Endodermal cell (in vitro differentiated cells): Measurements from ENCODE around the gene ANLN. TPM values are rescaled to one million over a fixed set of nuclear protein-coding genes. Genes with fewer than 3 reads are reported as not detected.
"Not testable (repeated sequence)": the region's sequence is repeated elsewhere in the genome, so short reads cannot be mapped to it uniquely, and the experiment has no call there.

Experiments
- DNase-seq: peaks from one replicate; pipeline ENCODE4 v3.0.0-alpha.2; 2017
- H3K27ac ChIP-seq: 2 replicates; pipeline ENCODE4 v1.5.1; 2013; ENCODE audit warnings: mild to moderate bottlenecking, low read depth, low read length, moderate library complexity
- H3K27me3 ChIP-seq: 2 replicates; pipeline ENCODE4 v1.6.1; 2013; ENCODE audit warnings: mild to moderate bottlenecking, low read length, moderate library complexity; ENCODE audit not compliant: insufficient read depth, control insufficient read depth, poor library complexity, severe bottlenecking
- H3K36me3 ChIP-seq: 2 replicates; pipeline ENCODE4 v1.7.0; 2013; ENCODE audit warnings: mild to moderate bottlenecking, low read length, moderate library complexity; ENCODE audit not compliant: control insufficient read depth, insufficient read depth
- H3K4me1 ChIP-seq: one replicate; pipeline ENCODE4 v1.7.0; 2013; ENCODE audit warnings: low read length; ENCODE audit not compliant: control insufficient read depth, insufficient read depth
- H3K4me3 ChIP-seq: 2 replicates; pipeline ENCODE4 v1.5.1; 2013; ENCODE audit warnings: mild to moderate bottlenecking, low read length, moderate library complexity
- H3K9ac ChIP-seq: 2 replicates; pipeline ENCODE4 v1.6.1; 2013; ENCODE audit warnings: mild to moderate bottlenecking, low read length, moderate library complexity; ENCODE audit not compliant: poor library complexity, severe bottlenecking; ENCODE audit errors: extremely low read depth
- H3K9me3 ChIP-seq: 2 replicates; pipeline ENCODE4 v1.6.1; 2013; ENCODE audit warnings: mild to moderate bottlenecking, low read length, moderate library complexity; ENCODE audit not compliant: control insufficient read depth
- H3K27ac Mint-ChIP-seq: 2 replicates; pipeline ENCODE4 v1.8.0; 2020; ENCODE audit warnings: mixed read lengths
- H3K27me3 Mint-ChIP-seq: 2 replicates; pipeline ENCODE4 v1.8.0; 2021; ENCODE audit warnings: mild to moderate bottlenecking, mixed read lengths; ENCODE audit not compliant: insufficient read depth
- H3K36me3 Mint-ChIP-seq: 2 replicates; pipeline ENCODE4 v1.8.0; 2020; ENCODE audit warnings: low read depth, mixed read lengths
- H3K4me1 Mint-ChIP-seq: 2 replicates; pipeline ENCODE4 v1.8.0; 2020; ENCODE audit warnings: mixed read lengths
- H3K4me3 Mint-ChIP-seq: 2 replicates; pipeline ENCODE4 v1.8.0; 2020; ENCODE audit warnings: mild to moderate bottlenecking, moderate library complexity, mixed read lengths
- H3K9me3 Mint-ChIP-seq: 2 replicates; pipeline ENCODE4 v1.8.0; 2020; ENCODE audit warnings: mild to moderate bottlenecking, mixed read lengths
- CTCF ChIP-seq: fragments of 200-600 bp; sonication (generic); conservative IDR thresholded peaks from 2 replicates; pipeline ENCODE4 v1.5.0; 2021; ENCODE audit warnings: antibody characterized with exemption, mild to moderate bottlenecking
- WGBS, 2 experiments: methylation state at CpG; one replicate each; pipeline versions ENCODE4 v1.1.5 to v1.1.7; 2013; ENCODE audit warnings: missing lambda C conversion rate in 2 of 2, mixed read lengths in 1 of 2; ENCODE audit not compliant: insufficient coverage in 1 of 2, insufficient read length in 1 of 2; 5-methylcytosine and 5-hydroxymethylcytosine counted together
- total RNA-seq, 2 donors: library from RNA; stranded (reverse); fragmentation: NEBNext Ultra II Directional in 1 of 2; extraction: Animal tissue kit (Norgen Biotek cat#: 25700) in 1 of 2; gene quantifications; 2 replicates in 1 of 2; 3 replicates in 1 of 2; pipeline ENCODE4 v1.2.1, GENCODE V29; 2021

ANLN gene
- total RNA-seq, 2 donors from 2014 or later = 78.6 to 138 TPM

- Mint-ChIP-seq H3K4me1 (peaks cover 1% of the 10 kb centered on the region), H3K27ac (no peak overlapping the region), H3K27me3 (no peaks in the 10 kb centered on the region), H3K9me3 (peaks cover 8% of the 10 kb centered on the region), H3K36me3 (no peaks in the 10 kb centered on the region), H3K4me3 (no peak overlapping the region)
- no peaks in the 10 kb centered on the region for H3K4me1 ChIP-seq
- H3K4me3 ChIP-seq = no peak overlapping the region
- no peaks in the 10 kb centered on the region for H3K27me3 ChIP-seq
- no peak overlapping the region for H3K27ac ChIP-seq
- no peak overlapping the region for H3K9ac ChIP-seq
- H3K9me3 ChIP-seq = no peaks in the 10 kb centered on the region
- DNase-seq = no peak
- 94 to 96% methylated on average over 3 of the region's 3 CpGs for WGBS, 2 experiments
- H3K36me3 ChIP-seq = no peaks in the 10 kb centered on the region
- no peak for TF ChIP-seq CTCF
Observed at GRCh38 chr7:36490419-36490830, 100.8 kb downstream of the ANLN start.

- H3K27ac ChIP-seq = no peak overlapping the region
- Mint-ChIP-seq H3K9me3 (peaks cover 8% of the 10 kb centered on the region), H3K27ac (no peak overlapping the region), H3K4me3 (no peak overlapping the region), H3K4me1 (no peaks in the 10 kb centered on the region), H3K36me3 (no peaks in the 10 kb centered on the region), H3K27me3 (no peaks in the 10 kb centered on the region)
- H3K9ac ChIP-seq = no peak overlapping the region
- H3K4me3 ChIP-seq = no peak overlapping the region
- WGBS, 2 experiments = 90 to 100% methylated on average over 1 of the region's 3 CpGs
- DNase-seq = no peak
- H3K27me3 ChIP-seq = no peaks in the 10 kb centered on the region
- no peaks in the 10 kb centered on the region for H3K4me1 ChIP-seq
- no peaks in the 10 kb centered on the region for H3K36me3 ChIP-seq
- H3K9me3 ChIP-seq = no peaks in the 10 kb centered on the region
- TF ChIP-seq CTCF = no peak
Observed at GRCh38 chr7:36491317-36491716, 101.7 kb downstream of the ANLN start.

- Histone ChIP-seq H3K9ac (no peak overlapping the region), H3K4me3 (no peak overlapping the region), H3K27me3 (no peaks in the 10 kb centered on the region), H3K9me3 (peaks cover 7% of the 10 kb centered on the region), H3K27ac (no peak overlapping the region), H3K4me1 (no peaks in the 10 kb centered on the region), H3K36me3 (no peaks in the 10 kb centered on the region)
- Mint-ChIP-seq H3K4me1 (no peaks in the 10 kb centered on the region), H3K27me3 (no peaks in the 10 kb centered on the region), H3K4me3 (no peak overlapping the region), H3K27ac (no peak overlapping the region), H3K9me3 (peaks cover 4% of the 10 kb centered on the region), H3K36me3 (no peaks in the 10 kb centered on the region)
- TF ChIP-seq CTCF = no peak
- no peak for DNase-seq
- WGBS, 2 experiments = 86% methylated on average over 5 of the region's 6 CpGs; no CpG with 5 or more reads in 1 of the 2 experiments
Observed at GRCh38 chr7:36496576-36496975, 106.9 kb downstream of the ANLN start.

GRCh38 chr7:36497176-36497575 lies 107.5 kb downstream of the ANLN start:
- not testable (repeated sequence) for H3K4me3 ChIP-seq, H3K9me3 Mint-ChIP-seq, H3K36me3 ChIP-seq, H3K4me1 Mint-ChIP-seq, H3K27ac ChIP-seq, H3K9ac ChIP-seq, H3K27ac Mint-ChIP-seq, H3K27me3 Mint-ChIP-seq, H3K4me3 Mint-ChIP-seq, H3K9me3 ChIP-seq, H3K4me1 ChIP-seq, H3K36me3 Mint-ChIP-seq, DNase-seq, H3K27me3 ChIP-seq
- WGBS, 2 experiments = 87 to 94% methylated on average over 2 to 6 of the region's 6 CpGs
